ENCODE data around the gene IDI1. TPM values are rescaled to one million over a fixed set of nuclear protein-coding genes. Genes with fewer than 3 reads are reported as not detected.
"Not testable (repeated sequence)": the region's sequence is repeated elsewhere in the genome, so short reads cannot be mapped to it uniquely, and the experiment has no call there.

IDI1 gene
- 71.8 and 75.5 TPM in 2 replicates for total RNA-seq (2014; rRNA removed; shearing (Covaris generic))

- DNase-seq (ENCODE audit: low read depth): peak; percentile 94
These were observed at the start of gene IDI1 for GRCh38 chr10:1048732-1049424. Gene IDI1 (minus strand): TSS chr10:1049119. CDS start chr10:1049003, 116 bp downstream.

- DNase-seq (ENCODE audit: low read depth): no peak
These were observed 48.5 kb upstream of the IDI1 start for GRCh38 chr10:1097436-1097835.

GRCh38 chr10:1096287-1096889 lies 47.5 kb upstream of the IDI1 start:
- no peak for DNase-seq (ENCODE audit: low read depth)

GRCh38 chr10:1095498-1095897 lies 46.6 kb upstream of the IDI1 start:
- no peak for DNase-seq (ENCODE audit: low read depth)

GRCh38 chr10:1094112-1095057 lies 45.5 kb upstream of the IDI1 start:
- DNase-seq (ENCODE audit: low read depth): no peak

GRCh38 chr10:1093696-1094095 lies 44.8 kb upstream of the IDI1 start:
- no peak for DNase-seq (ENCODE audit: low read depth)

- no peak for DNase-seq (ENCODE audit: low read depth)
These were observed 41.8 kb upstream of the IDI1 start for GRCh38 chr10:1090696-1091095.

- no peak for DNase-seq (ENCODE audit: low read depth)
These were observed 40.2 kb upstream of the IDI1 start for GRCh38 chr10:1089017-1089689.

GRCh38 chr10:1086787-1087186 lies 37.9 kb upstream of the IDI1 start:
- DNase-seq (ENCODE audit: low read depth): no peak

- no peak for DNase-seq (ENCODE audit: low read depth)
These were observed 36.3 kb upstream of the IDI1 start for GRCh38 chr10:1085258-1085657.

GRCh38 chr10:1084011-1084950 lies 35.4 kb upstream of the IDI1 start:
- DNase-seq (ENCODE audit: low read depth): no peak

- no peak for DNase-seq (ENCODE audit: low read depth)
These were observed 34.7 kb upstream of the IDI1 start for GRCh38 chr10:1083581-1083980.

- DNase-seq (ENCODE audit: low read depth): no peak
These were observed 29.7 kb upstream of the IDI1 start for GRCh38 chr10:1078668-1079067.

- no peak for DNase-seq (ENCODE audit: low read depth)
These were observed 25.9 kb upstream of the IDI1 start for GRCh38 chr10:1074748-1075308.

GRCh38 chr10:1074052-1074747 lies 25.3 kb upstream of the IDI1 start:
- no peak for DNase-seq (ENCODE audit: low read depth)

GRCh38 chr10:1070919-1071318 lies 22.0 kb upstream of the IDI1 start:
- no peak for DNase-seq (ENCODE audit: low read depth)

- no peak for DNase-seq (ENCODE audit: low read depth)
These were observed 19.8 kb upstream of the IDI1 start for GRCh38 chr10:1068380-1069361.

GRCh38 chr10:1066734-1067133 lies 17.8 kb upstream of the IDI1 start:
- not testable (repeated sequence) for DNase-seq (ENCODE audit: low read depth)

- DNase-seq (ENCODE audit: low read depth): no peak
These were observed 16.0 kb upstream of the IDI1 start for GRCh38 chr10:1064964-1065247.
